GM12891 (cell line): Measurements from ENCODE around the gene KSR1.
"Not testable (repeated sequence)": the region's sequence is repeated elsewhere in the genome, so short reads cannot be mapped to it uniquely, and the experiment has no call there.

Source experiments
- DNase-seq: peaks from one replicate; pipeline ENCODE4 v3.0.0; 2011; ENCODE audit warnings: low spot score; ENCODE audit not compliant: insufficient read length
- FAIRE-seq: peaks from 2 replicates; lab custom pipeline; 2011; peaks lifted over from hg19 to GRCh38; lab: Jason Lieb, UNC
- PAX5 ChIP-seq: IDR thresholded peaks from 2 replicates; pipeline ENCODE4 v1.6.1; 2011; ENCODE audit warnings: low read length, moderate library complexity, mild to moderate bottlenecking; ENCODE audit not compliant: insufficient read depth, severe bottlenecking
- POLR2A ChIP-seq: IDR thresholded peaks from 2 replicates; pipeline ENCODE4 v1.6.1; 2011; ENCODE audit warnings: low read depth, low read length, control low read depth
- POLR2AphosphoS5 ChIP-seq: IDR thresholded peaks from 2 replicates; pipeline ENCODE4 v1.6.1; 2011; ENCODE audit warnings: low read depth, low read length, control low read depth
- POU2F2 ChIP-seq: IDR thresholded peaks from 2 replicates; pipeline ENCODE4 v1.6.1; 2011; ENCODE audit warnings: low read depth, mild to moderate bottlenecking, control low read depth, low read length, moderate library complexity
- SPI1 ChIP-seq: IDR thresholded peaks from 2 replicates; pipeline ENCODE4 v1.6.1; 2011; ENCODE audit warnings: low read depth, low read length, control low read depth
- TAF1 ChIP-seq: IDR thresholded peaks from 2 replicates; pipeline ENCODE4 v1.6.1; 2011; ENCODE audit warnings: low read depth, low read length, control low read depth

KSR1 gene

GRCh38 chr17:27462149-27462548, 5.9 kb downstream of the KSR1 start:
- TF ChIP-seq POLR2AphosphoS5 (no peak), SPI1 (no peak), TAF1 (no peak), POU2F2 (no peak), PAX5 (no peak), POLR2A (no peak)
- no peak for DNase-seq
- FAIRE-seq: no peak

- TF ChIP-seq POLR2AphosphoS5 (no peak), PAX5 (no peak), POLR2A (no peak), SPI1 (no peak), POU2F2 (no peak), TAF1 (no peak)
- DNase-seq (no peak), FAIRE-seq (no peak)
Measured at GRCh38 chr17:27462714-27463113, 6.5 kb downstream of the KSR1 start.

GRCh38 chr17:27463235-27463677, 7.0 kb downstream of the KSR1 start:
- no peak for TF ChIP-seq POLR2A
- TF ChIP-seq SPI1: no peak
- no peak for TF ChIP-seq TAF1
- TF ChIP-seq PAX5: no peak
- TF ChIP-seq POLR2AphosphoS5: no peak
- no peak for TF ChIP-seq POU2F2
- no peak for DNase-seq
- no peak for FAIRE-seq

GRCh38 chr17:27464019-27464418, 7.8 kb downstream of the KSR1 start:
- DNase-seq, FAIRE-seq: not testable (repeated sequence)

GRCh38 chr17:27464431-27464830, 8.2 kb downstream of the KSR1 start:
- FAIRE-seq: no peak
- DNase-seq: no peak
- TF ChIP-seq SPI1: no peak
- no peak for TF ChIP-seq POLR2AphosphoS5

- not testable (repeated sequence) for DNase-seq, FAIRE-seq
Measured at GRCh38 chr17:27465875-27466274, 9.6 kb downstream of the KSR1 start.

GRCh38 chr17:27466376-27466742, 10.1 kb downstream of the KSR1 start:
- TF ChIP-seq POLR2AphosphoS5 (no peak), SPI1 (no peak), TAF1 (no peak), POU2F2 (no peak), POLR2A (no peak), PAX5 (no peak)
- DNase-seq (no peak), FAIRE-seq (no peak)

GRCh38 chr17:27466743-27467375, 10.6 kb downstream of the KSR1 start:
- TF ChIP-seq PAX5: peak; percentile 92
- TF ChIP-seq SPI1: no peak
- TF ChIP-seq POU2F2: peak; percentile 72; the same call in 1 of the 2 replicates
- TF ChIP-seq POLR2AphosphoS5: peak; percentile 69; the same call in 1 of the 2 replicates
- TF ChIP-seq TAF1: peak; percentile 31; the same call in 1 of the 2 replicates
- peak; percentile 34; the same call in 1 of the 2 replicates for TF ChIP-seq POLR2A
- FAIRE-seq: peak; percentile 35
- peak; percentile 55 for DNase-seq

- TF ChIP-seq TAF1 (no peak), SPI1 (no peak), PAX5 (no peak), POLR2A (no peak), POLR2AphosphoS5 (no peak), POU2F2 (no peak)
- DNase-seq (no peak), FAIRE-seq (no peak)
Measured at GRCh38 chr17:27469256-27469655, 13.0 kb downstream of the KSR1 start.

- peak; percentile 97 for FAIRE-seq
- TF ChIP-seq POU2F2: no peak; the same call in 1 of the 2 replicates
- peak; percentile 47 for TF ChIP-seq SPI1
- DNase-seq: no peak
Measured at GRCh38 chr17:27471321-27472269, 15.3 kb downstream of the KSR1 start.
